HG03097 (cell line): Measurements from ENCODE around the gene TUBGCP6.
A peak's percentile ranks its signal among the peaks of the same experiment; 100 is the strongest.

Experiments used
- ATAC-seq: cut with Tn5 transposase; IDR thresholded peaks from one replicate; pipeline ENCODE4 v1.9.1; 2021; ENCODE audit not compliant: unreplicated experiment, low FRiP score

The TUBGCP6 gene, protein sequence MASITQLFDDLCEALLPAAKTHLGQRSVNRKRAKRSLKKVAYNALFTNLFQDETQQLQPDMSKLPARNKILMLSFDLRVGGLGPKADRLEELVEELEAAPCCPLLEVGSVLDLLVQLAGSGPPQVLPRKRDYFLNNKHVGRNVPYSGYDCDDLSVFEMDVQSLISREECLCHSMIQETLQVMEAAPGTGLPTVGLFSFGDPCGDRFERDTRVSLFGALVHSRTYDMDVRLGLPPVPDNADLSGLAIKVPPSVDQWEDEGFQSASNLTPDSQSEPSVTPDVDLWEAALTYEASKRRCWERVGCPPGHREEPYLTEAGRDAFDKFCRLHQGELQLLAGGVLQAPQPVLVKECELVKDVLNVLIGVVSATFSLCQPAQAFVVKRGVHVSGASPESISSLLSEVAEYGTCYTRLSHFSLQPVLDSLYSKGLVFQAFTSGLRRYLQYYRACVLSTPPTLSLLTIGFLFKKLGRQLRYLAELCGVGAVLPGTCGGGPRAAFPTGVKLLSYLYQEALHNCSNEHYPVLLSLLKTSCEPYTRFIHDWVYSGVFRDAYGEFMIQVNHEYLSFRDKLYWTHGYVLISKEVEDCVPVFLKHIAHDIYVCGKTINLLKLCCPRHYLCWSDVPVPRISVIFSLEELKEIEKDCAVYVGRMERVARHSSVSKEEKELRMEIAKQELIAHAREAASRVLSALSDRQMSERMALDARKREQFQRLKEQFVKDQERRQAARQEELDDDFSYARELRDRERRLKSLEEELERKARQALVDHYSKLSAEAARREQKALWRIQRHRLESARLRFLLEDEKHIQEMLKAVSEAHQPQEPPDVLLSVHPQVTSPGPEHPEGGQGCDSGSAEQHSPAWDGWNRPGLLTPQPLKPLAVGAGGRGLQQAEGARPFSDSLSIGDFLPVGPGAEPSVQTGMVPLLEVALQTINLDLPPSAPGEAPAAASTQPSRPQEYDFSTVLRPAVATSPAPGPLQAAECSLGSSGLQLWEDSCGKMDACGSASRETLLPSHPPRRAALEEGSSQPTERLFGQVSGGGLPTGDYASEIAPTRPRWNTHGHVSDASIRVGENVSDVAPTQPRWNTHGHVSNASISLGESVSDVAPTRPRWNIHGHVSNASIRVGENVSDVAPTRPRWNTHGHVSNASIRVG (N-terminal part only)

DNA sequence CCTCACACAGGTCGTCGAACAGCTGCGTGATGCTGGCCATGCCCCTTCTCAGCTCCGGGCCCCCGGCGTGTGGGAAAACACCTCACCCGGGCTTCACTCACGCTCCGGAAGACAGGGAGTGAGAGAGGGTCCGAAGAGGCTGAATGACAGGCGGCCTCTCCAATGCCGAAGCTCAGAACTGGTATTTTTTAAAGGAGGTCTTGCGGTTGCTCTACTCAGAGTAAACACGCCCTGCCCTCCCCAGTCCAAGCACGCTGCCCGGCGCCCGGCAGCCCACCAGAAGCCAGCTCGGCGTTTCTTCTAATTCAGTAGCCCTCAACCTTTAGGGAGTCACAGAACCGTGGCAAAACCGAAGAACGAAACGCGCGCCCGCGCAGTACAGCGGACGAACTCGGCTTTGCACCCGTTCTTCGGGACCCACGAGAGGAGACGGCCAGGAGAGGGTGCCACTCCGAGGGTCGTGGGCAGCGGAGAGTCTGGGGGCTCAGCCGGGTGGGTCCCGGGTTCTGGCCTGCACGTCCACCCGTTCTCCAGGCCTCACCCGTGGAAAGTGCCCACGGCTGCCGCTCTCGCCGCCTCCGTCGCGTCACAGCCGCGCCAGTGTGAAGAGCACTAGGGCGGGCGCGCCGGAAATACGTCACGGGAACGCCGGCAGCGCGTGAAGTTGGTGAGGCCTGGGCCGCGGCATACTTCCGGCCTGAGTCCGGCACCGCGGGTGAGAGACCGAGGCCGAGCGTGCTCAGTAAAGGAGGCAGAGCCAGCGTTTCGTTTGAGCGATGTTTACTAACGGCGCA lies at the start of gene TUBGCP6:
TSS of gene TUBGCP6 (minus strand) at position 604 of the 794 bp plus-strand sequence. CDS start at position 40, 564 bp downstream.
- peak; percentile 54 for ATAC-seq

DNA sequence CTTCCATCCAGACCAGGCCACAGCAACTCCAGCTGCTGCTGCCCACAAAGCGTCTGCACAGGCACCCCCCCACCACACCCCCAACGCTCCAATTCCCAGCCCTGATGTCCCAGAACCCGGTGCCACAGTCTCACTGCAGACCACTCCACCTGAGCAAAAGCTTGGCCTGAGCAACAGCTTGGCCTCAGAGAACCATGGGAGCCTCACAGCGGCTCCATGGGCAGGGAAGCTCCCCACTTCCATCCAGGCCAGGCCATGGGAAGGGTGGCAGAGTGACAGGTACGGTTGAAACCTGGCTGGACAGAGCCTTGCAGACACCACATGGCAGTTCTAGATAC lies 49.5 kb upstream of the TUBGCP6 start:
- no peak for ATAC-seq

DNA sequence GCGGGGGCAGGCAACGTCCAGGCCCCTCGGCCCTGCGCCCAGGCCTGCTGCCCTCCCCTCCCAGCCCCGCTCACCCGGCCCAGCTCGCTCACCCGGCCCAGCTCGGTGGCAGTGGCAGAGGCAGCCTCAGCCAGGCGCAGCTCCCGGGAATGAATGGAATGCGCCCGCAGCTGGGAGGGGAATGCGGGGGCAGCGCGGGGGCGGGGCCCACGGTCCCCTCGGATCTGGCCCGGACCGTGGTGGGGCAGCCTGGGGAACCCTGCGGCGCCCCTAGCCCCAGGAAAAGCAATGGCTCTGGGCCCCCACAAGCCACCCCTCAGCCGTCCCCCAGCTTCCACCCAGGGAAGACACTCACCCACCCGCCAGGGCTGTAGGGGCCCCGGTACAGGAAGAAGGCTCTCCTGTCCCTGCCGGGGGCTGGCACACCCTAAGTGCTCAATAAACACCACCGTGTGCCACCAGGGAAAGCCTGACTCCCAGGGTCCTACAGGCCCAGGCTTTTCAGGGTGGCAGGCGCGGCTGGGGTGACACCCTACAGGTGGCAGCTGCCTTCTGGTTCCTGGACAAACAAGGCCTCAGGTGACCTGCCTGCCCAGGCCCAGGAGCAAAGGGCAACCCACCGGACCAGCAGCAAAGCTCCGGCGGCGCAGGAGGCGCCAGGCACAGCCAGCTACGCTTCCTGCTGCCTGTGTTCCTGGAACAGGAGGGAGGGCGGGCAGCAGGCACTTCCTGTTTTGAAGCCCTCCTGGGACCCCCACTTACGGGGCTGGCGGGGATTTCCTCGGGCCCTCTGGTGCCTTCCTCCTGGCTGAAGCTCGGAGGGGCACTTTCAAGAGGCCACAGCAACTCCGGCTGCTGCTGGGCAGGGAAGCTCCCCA lies 48.9 kb upstream of the TUBGCP6 start:
- ATAC-seq: no peak

DNA sequence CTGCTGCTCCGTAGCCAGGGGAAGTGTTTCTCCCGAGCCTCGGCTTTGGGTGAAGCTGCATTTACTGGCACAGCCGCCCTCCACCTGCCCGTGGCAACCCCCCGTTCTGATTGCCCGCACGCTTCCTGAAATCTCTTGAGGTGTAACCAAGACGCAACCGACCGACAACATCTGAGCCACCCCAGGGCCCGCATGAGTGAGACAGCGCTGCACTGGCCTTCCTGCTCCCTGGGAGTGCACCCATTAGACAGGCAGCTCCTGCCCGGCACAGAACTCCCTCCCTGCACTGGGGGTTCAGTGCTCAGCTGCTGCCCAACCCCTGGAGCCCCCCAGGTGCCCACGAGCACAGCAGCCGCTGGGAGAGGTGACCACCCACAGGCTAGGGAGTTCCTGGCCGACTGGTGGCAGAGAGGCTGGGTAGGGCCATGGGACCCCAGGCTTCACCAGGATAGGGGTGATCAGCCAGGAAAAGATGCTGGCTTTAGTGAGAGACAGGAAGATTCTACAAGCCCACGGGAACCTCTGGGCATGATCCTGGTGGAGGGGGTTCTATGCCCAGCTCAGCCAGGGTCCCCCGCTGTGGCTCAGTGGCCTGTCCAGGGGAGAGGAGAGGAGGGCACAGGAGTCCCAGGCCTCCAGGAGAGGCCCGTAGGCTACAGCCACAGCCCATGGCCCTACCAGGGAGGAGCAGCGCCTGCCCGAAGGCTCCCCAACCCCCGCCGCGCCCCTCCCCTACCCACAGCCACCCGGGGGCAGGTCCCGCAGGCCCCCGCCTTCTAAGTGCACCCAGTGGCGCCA lies 48.0 kb upstream of the TUBGCP6 start:
- no peak for ATAC-seq

DNA sequence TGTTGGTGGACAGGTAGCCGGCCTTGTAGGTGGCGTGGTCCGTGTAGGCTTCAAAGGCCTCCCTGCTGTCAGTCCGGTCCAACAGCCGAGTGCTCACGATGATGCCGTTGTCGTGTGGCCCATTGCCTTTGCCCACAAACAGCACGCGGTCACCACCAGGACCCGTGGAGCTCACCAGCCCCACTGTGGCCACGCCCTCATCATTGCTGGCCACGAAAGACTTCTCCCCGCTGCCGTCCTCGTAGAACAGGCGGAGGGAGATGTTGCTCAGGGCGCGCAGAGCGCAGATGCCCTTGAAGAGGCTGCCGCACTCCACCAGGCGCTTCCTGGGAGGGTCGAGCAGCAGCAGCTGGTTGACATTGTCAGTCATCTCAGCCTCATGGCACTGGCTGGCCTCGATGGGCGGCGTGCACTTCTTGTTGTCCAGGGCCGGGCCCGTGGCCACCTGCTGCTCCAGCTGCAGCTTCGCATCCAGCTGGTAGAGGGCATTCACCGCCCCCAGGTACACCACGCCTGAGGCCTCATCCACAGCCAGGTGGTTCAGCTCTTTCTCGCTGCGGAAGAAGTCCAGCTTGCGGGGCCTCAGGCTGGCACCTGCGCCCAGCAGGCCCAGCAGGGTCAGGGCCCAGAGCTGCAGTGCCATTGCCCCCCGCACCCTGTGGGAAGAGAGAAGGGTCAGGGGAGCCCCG lies 45.3 kb upstream of the TUBGCP6 start:
- no peak for ATAC-seq

DNA sequence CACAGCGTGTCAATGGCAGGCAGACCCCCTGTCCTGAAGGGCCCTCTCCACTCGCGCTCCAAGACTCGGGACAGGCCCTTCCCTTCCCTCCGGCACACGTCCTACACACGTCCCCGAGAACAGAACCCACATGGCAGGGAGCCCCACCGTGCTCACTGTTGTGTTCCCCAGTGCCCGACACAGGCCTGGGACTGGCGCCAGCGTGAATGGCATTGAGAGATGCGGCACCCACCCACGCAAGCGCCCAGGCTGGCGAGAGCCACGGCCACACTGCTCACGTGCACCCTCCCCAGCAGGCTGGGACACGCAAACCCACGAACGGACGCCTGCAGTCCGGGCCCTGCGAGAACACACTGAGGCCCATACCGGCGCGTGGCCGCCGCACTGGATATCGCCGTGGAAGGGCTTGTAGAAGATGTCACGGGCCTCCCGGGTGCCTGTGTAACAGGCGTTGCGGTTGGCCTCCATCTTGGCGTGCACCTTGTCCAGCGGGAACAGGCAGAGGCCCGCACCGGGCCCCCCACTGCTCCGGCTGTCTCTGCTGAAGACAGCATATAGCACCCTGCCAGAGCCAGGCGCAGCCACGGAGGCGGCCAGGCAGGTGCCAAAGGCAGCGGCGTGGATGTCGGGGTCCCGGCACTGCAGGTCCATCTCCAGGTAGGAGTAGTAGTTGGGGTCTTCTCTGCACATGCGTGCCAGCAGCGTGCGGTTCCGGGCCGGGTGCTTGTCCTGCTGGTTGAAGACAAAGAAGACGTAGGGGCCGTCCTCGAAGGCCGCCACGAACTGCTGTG lies 44.5 kb upstream of the TUBGCP6 start:
- no peak for ATAC-seq

DNA sequence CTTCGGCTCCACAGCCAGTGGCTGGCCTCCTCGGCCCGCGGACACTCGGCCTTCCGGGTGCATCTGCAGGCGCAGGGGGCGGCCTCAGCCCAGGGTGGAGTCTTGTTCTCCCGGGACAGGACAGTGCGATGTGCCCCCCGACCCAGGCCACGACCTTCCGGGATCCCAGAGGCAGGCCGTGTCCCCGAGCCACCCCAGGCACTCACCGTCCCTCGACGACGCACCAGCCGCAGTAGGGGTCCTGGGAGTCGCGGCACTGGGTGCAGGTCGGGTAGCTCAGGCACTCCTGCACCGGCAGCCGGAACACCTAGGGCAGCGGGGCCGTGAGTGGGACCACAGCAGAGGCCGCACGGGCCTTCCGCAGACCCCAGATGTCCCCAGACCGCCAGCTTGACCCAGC lies 42.9 kb upstream of the TUBGCP6 start:
- no peak for ATAC-seq

DNA sequence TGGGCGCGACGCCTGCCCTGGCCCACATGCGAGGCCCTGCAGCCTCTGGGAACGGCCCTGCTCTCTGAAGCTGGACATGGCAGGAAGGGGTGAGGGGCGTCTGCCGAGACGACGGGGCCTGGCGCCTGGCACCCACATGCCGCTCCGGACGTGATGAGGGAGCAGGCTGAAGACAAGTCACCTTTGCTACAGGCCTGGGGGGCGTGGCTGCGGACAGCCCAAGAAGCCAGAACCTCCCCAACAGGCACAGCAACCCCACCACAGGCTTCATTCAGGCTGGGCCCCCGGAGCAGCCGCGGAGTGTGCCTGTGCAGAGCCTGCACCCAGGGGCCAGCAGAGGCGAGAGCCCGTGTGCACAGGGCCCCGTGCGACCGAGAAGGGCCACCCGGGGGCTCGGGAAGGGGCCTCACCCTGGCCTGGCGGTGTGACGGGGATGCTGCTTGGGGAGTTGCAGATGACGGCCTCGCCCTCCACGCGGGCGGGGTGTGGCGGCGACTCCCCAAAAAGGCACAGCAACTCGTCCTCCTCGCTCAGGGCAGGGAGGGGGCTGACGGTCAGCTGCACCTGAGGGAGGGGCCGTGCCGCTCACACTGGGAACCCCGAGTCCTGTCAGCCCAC lies 42.0 kb upstream of the TUBGCP6 start:
- ATAC-seq: no peak

DNA sequence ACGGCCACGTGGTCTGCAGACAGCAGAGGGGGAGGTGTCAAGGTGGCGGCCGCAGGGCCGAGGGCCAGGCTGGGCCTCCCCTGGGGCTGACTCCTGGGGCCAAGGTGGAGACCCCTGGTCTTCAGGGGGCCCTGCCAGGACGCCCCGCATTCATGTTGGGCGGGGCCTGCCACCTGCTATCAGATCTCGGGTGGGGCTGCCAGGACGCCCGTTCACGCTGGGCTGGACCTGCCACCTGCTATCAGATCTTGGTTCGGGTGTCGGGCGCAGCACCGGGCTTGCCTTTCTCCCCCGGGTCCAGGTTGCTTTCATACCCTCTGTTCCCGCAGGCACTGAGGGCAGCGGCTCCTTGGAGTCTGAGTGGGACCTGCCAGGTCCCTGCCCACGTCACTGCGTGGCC lies 41.5 kb upstream of the TUBGCP6 start:
- ATAC-seq: no peak

DNA sequence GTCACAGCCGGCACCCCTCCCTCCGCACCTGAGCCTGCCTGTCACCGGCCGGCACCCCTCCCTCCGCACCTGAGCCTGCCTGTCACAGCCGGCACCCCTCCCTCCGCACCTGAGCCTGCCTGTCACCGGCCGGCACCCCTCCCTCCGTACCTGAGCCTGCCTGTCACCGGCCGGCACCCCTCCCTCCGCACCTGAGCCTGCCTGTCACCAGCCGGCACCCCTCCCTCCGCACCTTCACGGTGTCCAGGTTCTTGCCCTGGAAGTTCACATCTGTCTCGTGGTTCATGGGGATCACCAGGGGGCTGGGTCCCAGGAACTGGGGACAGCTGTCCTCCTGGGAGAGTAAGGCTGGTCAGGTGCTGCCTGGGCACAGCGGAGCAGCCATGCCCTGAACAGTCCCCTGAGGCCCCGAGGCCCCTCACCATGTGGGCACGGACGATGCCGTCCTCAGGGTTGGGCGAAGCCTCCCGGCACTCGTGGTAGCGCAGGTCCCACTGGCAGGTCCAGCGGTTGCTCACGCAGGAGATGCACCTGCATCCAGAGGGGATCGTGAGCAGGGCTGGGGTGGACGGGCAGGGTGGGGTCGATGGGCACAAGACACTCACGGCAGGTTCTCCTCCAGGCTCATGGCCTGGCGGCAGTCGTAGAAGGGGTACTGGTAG lies 40.9 kb upstream of the TUBGCP6 start:
- ATAC-seq: no peak

DNA sequence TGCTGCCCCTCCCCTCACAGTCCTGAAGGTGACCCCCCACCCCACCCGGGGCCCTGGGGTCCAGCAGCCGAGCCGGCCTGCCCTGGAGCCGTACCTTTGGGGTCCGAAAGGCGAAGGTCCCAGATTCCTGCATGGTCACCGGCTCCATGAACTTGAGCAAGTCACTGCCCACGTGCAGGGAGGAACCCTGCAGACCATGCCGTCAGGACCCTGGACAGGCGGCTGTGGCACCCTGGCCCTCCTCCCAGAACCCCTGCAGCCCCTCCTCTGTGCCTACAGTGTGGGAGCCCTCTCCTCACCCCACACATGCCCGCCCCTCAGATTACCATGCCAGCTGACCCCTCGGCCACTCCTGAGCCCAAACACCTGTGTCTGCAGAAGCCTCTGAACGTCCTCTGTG lies 39.7 kb upstream of the TUBGCP6 start:
- ATAC-seq: no peak

DNA sequence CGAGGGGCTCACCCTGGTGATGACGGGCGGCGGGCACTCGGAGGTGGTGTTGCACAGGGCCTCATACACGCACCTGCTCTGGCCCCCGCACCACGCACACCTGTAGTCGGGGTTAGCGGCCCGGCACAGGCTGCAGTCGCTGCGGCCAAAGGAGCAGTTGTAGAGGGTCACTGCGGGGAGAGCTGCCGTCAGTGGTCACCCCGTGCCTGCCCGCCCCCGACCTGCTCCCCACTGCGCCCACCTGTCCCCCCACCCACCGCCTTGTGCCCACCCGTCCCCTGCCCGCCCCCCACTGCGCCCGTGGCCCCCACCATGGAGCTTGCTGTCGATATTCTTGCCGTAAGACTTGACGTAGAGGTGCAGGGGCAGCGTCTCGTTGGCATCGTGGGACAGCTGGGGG lies 39.0 kb upstream of the TUBGCP6 start:
- no peak for ATAC-seq

DNA sequence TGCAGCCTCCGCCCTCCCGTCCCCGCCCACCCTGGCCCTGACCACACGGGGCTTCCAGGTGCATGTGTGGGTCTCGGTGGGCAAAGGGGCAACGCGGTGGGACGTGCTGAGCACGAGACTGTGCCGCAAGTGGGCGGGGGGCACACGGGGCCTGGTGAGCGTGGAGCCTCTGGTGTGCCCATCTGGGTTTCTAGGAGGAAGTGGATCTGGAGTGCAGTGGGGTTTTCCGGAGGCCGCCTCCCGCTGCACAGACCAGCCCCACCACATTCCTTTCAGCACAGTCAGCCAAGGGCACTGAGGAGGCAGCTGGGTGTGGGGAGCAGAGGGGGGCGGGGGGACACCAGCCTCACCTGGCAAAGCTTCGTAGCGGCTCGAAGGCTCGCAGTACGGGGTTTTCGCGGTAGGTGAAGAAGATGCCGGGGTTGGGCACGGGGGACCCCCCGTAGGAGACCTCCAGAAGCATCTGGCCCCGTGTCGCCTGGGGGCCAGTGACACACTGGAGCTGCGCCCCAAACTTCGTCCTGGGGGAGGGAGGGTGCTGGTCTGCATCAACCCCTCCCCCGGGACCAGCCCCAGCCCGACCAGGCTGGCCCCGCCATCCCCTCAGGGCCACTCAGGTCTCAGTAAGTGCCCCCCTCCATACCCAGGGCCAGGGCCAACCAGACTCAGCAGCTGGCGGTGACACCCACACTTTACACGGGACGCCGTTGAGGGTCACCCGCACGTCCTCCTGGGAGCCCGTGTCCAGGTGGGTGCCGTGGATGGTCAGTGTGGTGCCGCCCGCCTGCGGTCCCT lies 37.7 kb upstream of the TUBGCP6 start:
- ATAC-seq: no peak

DNA sequence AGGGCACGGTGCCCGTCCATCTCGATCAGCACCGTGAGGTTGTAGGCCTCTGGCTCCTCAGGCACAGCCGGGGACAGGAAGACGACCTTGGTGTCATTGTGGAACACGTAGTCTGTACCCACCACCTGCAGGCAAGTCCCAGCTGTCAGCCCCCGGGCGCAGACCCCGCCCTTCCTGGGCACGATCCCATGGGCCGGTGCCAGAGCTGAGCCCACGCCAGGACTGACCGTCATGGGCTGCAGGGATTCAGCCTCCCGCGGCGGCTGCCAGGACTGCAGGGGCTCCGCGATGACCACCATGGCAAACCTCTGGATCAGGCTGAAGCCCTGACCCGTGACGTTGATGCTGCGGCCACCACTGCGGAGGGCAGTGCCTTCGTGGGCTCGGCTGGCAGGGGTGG lies 37.1 kb upstream of the TUBGCP6 start:
- no peak for ATAC-seq

DNA sequence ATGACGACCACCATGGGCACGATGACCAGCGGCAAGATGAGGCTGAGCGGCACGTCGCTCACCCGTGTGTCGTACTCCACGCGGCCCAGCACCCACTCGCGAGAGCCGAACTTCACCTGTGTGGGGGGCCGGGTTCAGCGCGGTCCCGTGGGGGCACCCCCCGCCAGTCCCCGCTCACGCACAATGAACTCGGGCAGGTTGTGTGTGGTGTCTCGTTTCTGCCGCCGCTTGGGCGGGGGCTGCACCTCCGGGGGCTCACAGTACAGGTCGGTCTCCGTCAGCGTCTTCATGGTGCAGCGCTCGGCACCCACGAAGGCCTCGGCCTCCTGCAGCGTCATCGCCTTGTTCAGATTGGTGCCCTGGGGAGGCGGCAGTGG lies 36.5 kb upstream of the TUBGCP6 start:
- no peak for ATAC-seq
